GM21825 (cell line): Measurements from ENCODE around the gene OR14I1.

Experiments used
- ATAC-seq: cut with Tn5 transposase; IDR thresholded peaks from one replicate; pipeline ENCODE4 v1.9.1; 2021; ENCODE audit warnings: mild to moderate bottlenecking, moderate library complexity; ENCODE audit not compliant: unreplicated experiment

OR14I1 gene

GRCh38 chr1:248702714-248703113 lies at the start of gene OR14I1:
Gene OR14I1, minus strand, starts transcription at chr1:248702766.
- no peak for ATAC-seq

- ATAC-seq, result no peak
Observed at GRCh38 chr1:248751635-248752034, 49.1 kb upstream of the OR14I1 start.

- no peak for ATAC-seq
Observed at GRCh38 chr1:248751142-248751541, 48.6 kb upstream of the OR14I1 start.

DNA sequence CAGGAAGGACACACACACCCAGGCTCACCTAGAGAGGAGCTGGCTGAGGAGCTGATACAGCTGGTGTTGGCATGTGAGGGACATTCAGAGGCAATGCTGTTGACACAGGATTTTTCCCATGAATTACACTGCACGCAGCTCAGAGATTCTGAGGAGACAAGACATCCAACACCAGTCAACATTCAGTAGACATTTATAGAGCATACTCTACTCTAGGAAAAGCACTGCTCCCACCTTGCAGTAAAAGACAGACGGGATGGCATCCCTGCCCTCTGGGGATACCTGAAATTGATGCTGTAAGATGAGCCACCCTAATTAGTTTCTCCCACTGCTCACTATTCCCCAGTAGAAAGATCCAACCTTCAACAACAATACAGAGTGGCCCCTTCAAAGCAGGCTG lies 47.9 kb upstream of the OR14I1 start:
- no peak for ATAC-seq

- no peak for ATAC-seq
Observed at GRCh38 chr1:248748211-248748610, 45.6 kb upstream of the OR14I1 start.

DNA sequence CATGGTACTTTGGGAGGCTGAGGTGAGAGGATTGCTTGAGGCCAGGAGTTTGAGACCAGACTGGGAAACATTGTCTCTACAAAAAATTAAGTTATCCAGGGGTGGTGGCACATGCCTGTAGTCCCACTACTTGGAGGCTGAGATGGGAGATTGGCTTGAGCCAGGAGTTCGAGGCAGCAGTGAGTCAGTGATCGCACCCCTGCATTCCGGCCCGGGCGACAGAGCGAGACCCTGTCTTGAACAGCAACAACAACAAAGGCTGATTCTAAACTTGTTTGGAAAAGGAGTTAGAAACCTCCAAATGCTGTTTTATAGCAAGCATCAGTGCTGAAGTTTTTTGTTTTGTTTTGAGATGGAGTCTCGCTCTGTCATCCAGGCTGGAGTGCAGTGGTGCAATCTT lies 38.3 kb upstream of the OR14I1 start:
- ATAC-seq, result no peak

GRCh38 chr1:248739572-248740205 lies 37.1 kb upstream of the OR14I1 start:
- ATAC-seq, result no peak

DNA sequence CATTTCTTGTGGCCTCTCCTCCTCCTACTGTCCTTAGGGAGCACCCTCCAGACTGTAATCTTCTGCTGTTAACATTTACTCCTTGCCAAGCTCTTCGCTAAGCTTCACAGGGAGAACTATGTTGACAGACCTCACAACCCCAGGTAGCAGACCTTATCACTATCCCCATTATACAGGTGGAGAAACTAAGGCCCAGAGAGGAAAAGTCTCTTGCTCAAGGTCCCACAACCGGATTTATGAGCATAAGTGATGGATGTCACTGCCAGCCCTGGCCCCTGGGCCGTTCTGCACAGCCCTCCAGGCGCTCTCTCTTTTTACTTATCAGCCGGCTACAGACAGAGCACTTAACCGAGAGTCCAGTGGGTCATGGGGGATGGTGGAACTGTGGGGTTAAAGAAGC lies 34.9 kb upstream of the OR14I1 start:
- ATAC-seq, result no peak

- ATAC-seq, result no peak
Observed at GRCh38 chr1:248736977-248737376, 34.4 kb upstream of the OR14I1 start.

DNA sequence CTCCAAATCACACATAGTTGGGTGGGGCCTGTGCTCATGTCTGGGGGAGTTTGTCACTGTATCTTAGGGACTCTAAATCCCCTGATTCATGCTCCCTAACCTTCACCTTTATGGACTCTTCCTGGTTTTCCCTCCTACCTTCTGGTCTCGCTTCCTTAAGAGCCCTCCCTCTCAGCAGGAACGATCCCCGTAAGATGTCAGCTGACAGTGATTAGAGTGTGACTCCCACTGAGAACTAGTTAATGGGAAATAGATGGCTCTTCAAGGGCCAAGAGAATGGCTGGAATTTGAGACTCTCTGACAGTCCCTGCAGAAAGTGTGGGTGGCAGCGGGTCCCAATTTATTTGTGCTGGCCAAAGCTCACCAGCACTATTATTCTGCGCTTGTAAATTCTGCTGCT lies 31.0 kb upstream of the OR14I1 start:
- ATAC-seq, result no peak

DNA sequence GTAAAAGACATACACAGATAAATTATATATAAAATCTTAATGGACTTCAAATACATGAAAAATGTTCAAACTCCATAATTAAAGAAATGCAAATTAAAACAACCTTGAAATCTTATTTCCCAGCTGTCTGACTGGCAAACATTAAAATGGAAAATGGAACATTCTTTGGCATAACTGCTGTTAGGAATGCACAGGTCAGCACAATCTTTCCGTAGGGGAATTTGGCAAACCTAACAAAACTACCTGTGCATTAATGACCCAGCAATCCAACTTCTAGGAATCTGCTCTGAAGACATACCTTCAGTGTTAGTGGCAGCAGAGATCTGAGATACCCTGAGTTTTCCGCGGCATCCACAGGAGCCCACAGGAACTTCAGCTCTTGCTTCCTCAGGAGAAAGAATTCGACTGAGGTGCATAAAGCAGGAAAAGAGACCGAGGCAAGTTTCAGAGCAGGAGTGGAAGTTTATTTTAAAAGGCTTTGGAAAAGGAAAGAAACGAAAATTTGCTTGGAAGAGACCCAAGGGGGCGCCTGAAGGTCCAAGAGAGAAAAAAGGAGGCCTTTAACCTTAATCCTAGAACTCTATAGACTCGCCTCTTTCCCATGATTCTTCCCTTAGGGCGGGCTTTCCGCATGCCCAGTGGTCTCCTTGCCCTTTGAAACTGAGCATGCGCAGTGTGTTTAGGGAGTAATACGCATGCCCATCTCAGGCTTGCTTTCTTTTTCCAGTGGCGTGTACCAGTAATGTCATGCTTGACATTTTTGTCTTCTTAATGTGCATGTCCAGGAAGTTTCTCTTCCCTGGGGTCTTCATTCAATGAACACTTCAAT lies 28.2 kb upstream of the OR14I1 start:
- no peak for ATAC-seq

GRCh38 chr1:248714248-248714647 lies 11.7 kb upstream of the OR14I1 start:
- no peak for ATAC-seq

DNA sequence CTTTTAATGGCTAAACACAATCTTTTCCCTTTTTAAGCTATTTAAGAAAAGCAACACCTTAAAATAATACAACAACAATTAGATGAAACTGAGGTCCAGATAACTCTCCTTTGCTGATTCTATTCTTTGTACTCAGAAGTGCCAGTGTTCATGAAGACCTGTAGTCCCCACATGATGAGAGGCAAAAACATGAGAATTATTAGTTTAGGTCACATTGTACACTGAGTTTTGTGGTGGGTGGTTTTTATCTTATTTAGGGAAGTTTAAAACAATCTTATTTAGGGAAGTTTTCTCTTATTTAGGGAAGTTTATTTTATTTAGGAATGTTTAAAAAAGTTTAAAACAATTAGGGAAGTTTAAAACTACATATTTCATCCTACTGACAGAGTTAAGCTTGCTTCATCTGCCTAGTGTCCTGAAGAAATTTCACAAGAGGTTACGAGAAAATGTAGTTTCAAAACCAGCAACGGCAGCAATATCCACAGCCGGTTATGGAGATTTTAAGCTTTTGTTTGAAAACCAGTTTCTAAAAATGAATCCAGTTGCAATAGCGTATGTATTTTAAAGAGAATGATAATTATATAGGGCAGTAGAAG lies 7.8 kb upstream of the OR14I1 start:
- ATAC-seq, result no peak

- ATAC-seq, result no peak
Observed at GRCh38 chr1:248704606-248705005, 2.0 kb upstream of the OR14I1 start.

GRCh38 chr1:248703674-248704073 lies 1.1 kb upstream of the OR14I1 start:
- no peak for ATAC-seq

DNA sequence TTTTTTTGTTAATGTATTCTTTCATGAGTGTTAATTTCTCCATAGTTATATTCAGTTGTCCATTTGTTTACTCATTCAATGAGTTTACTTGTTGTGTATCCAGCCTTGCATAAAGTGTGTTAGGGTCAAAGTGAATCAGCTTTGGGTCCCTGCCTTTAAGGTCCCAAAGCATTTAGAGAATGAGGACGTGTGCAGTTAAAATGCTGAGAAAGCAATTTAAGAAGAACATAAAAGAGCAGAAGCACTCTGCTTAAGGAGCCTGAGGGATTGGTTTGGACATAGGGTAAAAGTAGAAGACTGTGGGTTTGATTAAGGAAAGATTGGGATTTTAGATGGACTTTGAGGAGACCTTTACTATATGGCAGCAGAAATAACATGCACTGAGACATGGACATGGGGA lies 3.5 kb downstream of the OR14I1 start:
- ATAC-seq, result no peak

DNA sequence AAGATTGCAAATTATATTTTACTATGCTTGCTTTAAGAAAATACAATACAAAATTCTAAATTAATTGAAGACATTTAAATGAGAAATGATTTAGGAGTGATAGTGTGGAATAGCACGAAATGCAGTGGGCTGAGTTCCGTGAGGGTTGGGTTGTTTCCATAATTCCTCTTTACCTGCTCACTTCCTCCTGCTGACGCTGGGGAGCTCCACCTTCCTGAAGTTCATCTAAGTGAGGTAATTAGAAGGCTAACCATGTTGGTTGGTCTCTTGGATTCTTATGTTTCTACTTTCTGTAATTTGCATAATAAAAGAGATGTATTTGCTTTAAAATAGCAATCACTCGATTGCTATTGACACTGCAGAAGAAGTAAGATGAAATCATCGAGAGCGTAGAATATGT lies 4.7 kb downstream of the OR14I1 start:
- ATAC-seq, result no peak

- ATAC-seq, result no peak
Observed at GRCh38 chr1:248696774-248697173, 5.8 kb downstream of the OR14I1 start.

- ATAC-seq, result no peak
Observed at GRCh38 chr1:248696261-248696660, 6.3 kb downstream of the OR14I1 start.

DNA sequence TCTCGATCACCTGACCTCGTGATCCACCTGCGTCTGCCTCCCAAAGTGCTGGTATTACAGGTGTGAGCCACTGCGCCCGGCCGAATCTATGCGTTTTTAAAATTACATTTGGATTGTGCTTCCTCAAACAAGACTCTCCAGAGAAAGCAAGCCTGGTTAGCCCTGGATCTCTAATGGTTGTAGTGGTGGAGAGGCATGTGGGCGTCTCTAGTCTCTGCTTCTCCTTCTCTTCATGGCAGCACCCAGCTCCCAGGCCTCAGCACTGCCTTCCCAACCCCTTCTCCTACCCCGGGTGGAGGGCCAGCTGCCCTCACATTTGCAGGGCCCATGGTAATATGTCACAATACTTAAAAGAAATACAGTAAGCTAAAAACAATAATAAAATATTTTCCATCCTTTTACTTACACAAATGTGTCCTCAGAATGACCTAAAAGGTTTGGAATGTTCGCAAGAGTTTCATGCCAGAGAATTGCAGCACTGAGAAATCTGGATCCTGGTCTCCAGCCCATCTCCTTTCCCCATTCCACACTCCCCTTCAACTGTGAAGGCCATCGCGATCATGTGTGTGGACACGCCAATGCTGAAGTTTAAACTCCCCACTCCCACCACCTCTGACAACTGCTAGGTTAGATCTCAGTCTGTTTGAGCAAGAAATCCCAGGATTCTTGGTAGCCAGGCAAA lies 7.0 kb downstream of the OR14I1 start:
- no peak for ATAC-seq

DNA sequence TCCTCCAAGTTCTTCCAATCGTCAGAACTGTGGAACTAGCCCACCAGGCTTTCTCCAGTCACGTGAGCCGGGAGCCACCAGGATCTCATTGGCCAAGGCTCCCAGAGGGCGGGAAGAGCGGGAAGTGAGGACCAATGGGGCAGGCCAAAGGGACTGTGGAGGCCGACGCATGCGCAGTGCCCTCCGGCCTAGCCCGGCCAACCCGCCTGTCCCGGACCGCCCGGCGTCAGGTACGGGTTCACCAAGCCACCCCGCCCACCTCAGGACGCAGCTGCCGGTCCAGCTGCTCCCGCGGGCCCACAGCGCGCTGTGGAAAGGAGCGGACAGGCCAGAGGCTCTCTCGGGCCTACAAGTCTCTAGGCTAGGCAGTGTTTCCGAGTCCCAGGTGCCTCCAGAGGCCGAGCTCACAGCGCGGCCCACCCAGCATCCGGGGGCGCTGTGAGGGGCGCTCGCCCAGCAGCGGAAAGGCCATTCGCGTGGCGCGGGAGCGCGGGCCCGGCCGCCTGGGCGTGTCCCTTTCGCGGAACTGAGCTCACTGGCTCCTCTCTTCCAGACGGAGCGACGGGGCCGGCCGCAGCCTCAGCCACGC lies 10.9 kb downstream of the OR14I1 start:
- ATAC-seq, result no peak
